GM10266 (cell line): ENCODE data around the gene UBXN6.

ENCODE experiments used
- DNase-seq: peaks from one replicate; pipeline ENCODE4 v3.0.0; 2012; ENCODE audit errors: extremely low spot score
- CTCF ChIP-seq: IDR thresholded peaks from 2 replicates; pipeline ENCODE4 v1.5.1; 2012; ENCODE audit warnings: mild to moderate bottlenecking, low read depth; ENCODE audit not compliant: control insufficient read depth, insufficient read depth; ENCODE audit errors: missing control alignments

UBXN6 gene

GRCh38 chr19:4493104-4493928, 35.7 kb upstream of the UBXN6 start:
- no peak for DNase-seq
- no peak for TF ChIP-seq CTCF

GRCh38 chr19:4492337-4493103, 34.9 kb upstream of the UBXN6 start:
- no peak for TF ChIP-seq CTCF

GRCh38 chr19:4491446-4491845, 33.9 kb upstream of the UBXN6 start:
- no peak for TF ChIP-seq CTCF
- no peak for DNase-seq

More at GRCh38 chr19:4492337-4493103, 34.9 kb upstream of the UBXN6 start:
- DNase-seq, result no peak

- no peak for DNase-seq
- TF ChIP-seq CTCF, result no peak
Observed at GRCh38 chr19:4488496-4488895, 30.9 kb upstream of the UBXN6 start.

GRCh38 chr19:4487572-4487971, 30.0 kb upstream of the UBXN6 start:
- TF ChIP-seq CTCF, result no peak

GRCh38 chr19:4483385-4483784, 25.8 kb upstream of the UBXN6 start:
- no peak for TF ChIP-seq CTCF
- no peak for DNase-seq

More at GRCh38 chr19:4487572-4487971, 30.0 kb upstream of the UBXN6 start:
- no peak for DNase-seq
